ENCODE data around the gene VTI1A. TPM values are rescaled to one million over a fixed set of nuclear protein-coding genes. Genes with fewer than 3 reads are reported as not detected.

VTI1A gene
- total and polyA plus RNA-seq, 2 of the 8 experiments (the other 6 are each of a cell fraction or from before 2014, with no cell fraction given), result 6.0 to 20.0 TPM

- ChIA-PET POLR2A (ENCODE audit: partially characterized antibody) (no interaction called here), CTCF (ENCODE audit: partially characterized antibody) (interaction anchor here (1.2 kb wide), 1 partner anchor 8 kb away, joined by 3 read pairs; no protein-coding TSS in a partner anchor)
- no peaks in the 10 kb centered on the region for H4K20me1 ChIP-seq (replicated peaks in 1 of 2; ENCODE audit: control insufficient read depth in 1 of 2, insufficient read depth in 2 of 2, low read length in 2 of 2)
- H2AFZ ChIP-seq (ENCODE audit: low read length), result no peak overlapping the region
- no peaks in the 10 kb centered on the region for H3K36me3 ChIP-seq (ENCODE audit: control insufficient read depth in 2 of 4, insufficient read depth in 4 of 4, low read length in 3 of 4)
- no peak overlapping the region for H3K14ac ChIP-seq (ENCODE audit: insufficient read length)
- H3K23ac ChIP-seq (ENCODE audit: insufficient read length), result no peak overlapping the region
- H4K8ac ChIP-seq (ENCODE audit: extremely low read depth, insufficient read depth, low read length), result no peak overlapping the region
- no peak overlapping the region for H3K18ac ChIP-seq (ENCODE audit: extremely low read depth, low read length)
- no peak overlapping the region for H4K5ac ChIP-seq (ENCODE audit: insufficient read length, low read depth, low read length)
- no peak for FAIRE-seq
- no peak overlapping the region for H4K91ac ChIP-seq (replicated peaks; ENCODE audit: insufficient read length, low read length)
- no peak overlapping the region for H3K4me2 ChIP-seq (ENCODE audit: insufficient read depth in 1 of 2, low read depth in 2 of 2, low read length in 2 of 2)
- no peak overlapping the region for H3K4ac ChIP-seq (replicated peaks; ENCODE audit: insufficient read length, low read depth, low read length)
- H2BK120ac ChIP-seq (replicated peaks; ENCODE audit: low read depth, low read length), result no peak overlapping the region
- no peaks in the 10 kb centered on the region for H3K79me2 ChIP-seq (ENCODE audit: control insufficient read depth in 1 of 2, insufficient read depth in 2 of 2, low read length in 2 of 2)
- no peak overlapping the region for H3K9ac ChIP-seq (replicated peaks in 1 of 4; ENCODE audit: extremely low read depth in 1 of 4, low read depth in 3 of 4, low read length in 3 of 4)
- H3K4me3 ChIP-seq (ENCODE audit: extremely low read depth in 1 of 4, insufficient read depth in 2 of 4, low read depth in 3 of 4, low read length in 4 of 4), result no peak overlapping the region
- H2BK5ac ChIP-seq (ENCODE audit: low read depth, low read length), result no peak overlapping the region
- no peak for DNase-seq (ENCODE audit: low read depth in 1 of 2, low spot score in 2 of 2)
- H3K79me1 ChIP-seq (ENCODE audit: low read depth, low read length), result no peaks in the 10 kb centered on the region
- H2BK12ac ChIP-seq (ENCODE audit: low read depth, low read length), result no peak overlapping the region
- H3K23me2 ChIP-seq (ENCODE audit: low read depth, low read length), result no peaks in the 10 kb centered on the region
- H2BK15ac ChIP-seq (ENCODE audit: low read length), result no peak overlapping the region
- H3K4me1 ChIP-seq (replicated peaks in 1 of 4; ENCODE audit: control insufficient read depth in 3 of 4, insufficient read depth in 4 of 4, low read length in 3 of 4), result peaks cover 0 to 2% (median 0%) of the 10 kb centered on the region in 4 experiments; a peak in 1 of 7 replicates
- H2BK20ac ChIP-seq (ENCODE audit: low read length), result no peak overlapping the region
- no peak overlapping the region for H2AK5ac ChIP-seq (ENCODE audit: low read depth, low read length)
- H3K9me3 ChIP-seq (ENCODE audit: insufficient read depth in 2 of 2, low read depth in 1 of 2, low read length in 1 of 2), result no peaks in the 10 kb centered on the region
- H3K56ac ChIP-seq (replicated peaks; ENCODE audit: insufficient read length, low read depth, low read length), result no peak overlapping the region
- H3K27me3 ChIP-seq (replicated peaks in 1 of 4; ENCODE audit: control insufficient read depth in 3 of 4, extremely low read depth in 1 of 4, insufficient read depth in 3 of 4, low read length in 3 of 4), result no peaks in the 10 kb centered on the region
- H3K27ac ChIP-seq (ENCODE audit: low read depth, low read length), result no peak overlapping the region
- WGBS, 2 experiments (ENCODE audit: extremely low coverage in 1 of 2, insufficient coverage in 1 of 2, insufficient read length in 1 of 2, insufficient replicate concordance in 2 of 2, low coverage in 1 of 2, low lambda C conversion rate in 2 of 2, missing lambda C conversion rate in 1 of 2), result 96% methylated on average over 6 of the region's 6 CpGs; no CpG with 5 or more reads in 1 of the 2 experiments
- TF ChIP-seq USF2 (IDR thresholded peaks at IDR 0.05; ENCODE audit: low read length), result no peak
- TF ChIP-seq HDAC2 (IDR thresholded peaks at IDR 0.05; ENCODE audit: borderline replicate concordance in 1 of 2, low read depth in 2 of 2, low read length in 2 of 2), result no peak
- no peak for TF ChIP-seq ASH2L (IDR thresholded peaks at IDR 0.05; ENCODE audit: low read length)
- TF ChIP-seq, protein P1, sequence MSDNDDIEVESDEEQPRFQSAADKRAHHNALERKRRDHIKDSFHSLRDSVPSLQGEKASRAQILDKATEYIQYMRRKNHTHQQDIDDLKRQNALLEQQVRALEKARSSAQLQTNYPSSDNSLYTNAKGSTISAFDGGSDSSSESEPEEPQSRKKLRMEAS (IDR thresholded peaks at IDR 0.05), result no peak
- TF ChIP-seq KDM1A (IDR thresholded peaks at IDR 0.05; ENCODE audit: borderline replicate concordance, low read length), result no peak
- TF ChIP-seq JUN (IDR thresholded peaks at IDR 0.05; ENCODE audit: low read depth, low read length), result no peak
Observed at GRCh38 chr10:112492736-112493135, 45.7 kb downstream of the VTI1A start.
